T47D (cell line): Measurements from ENCODE around the gene PLAGL2.

Experiments used
- DNase-seq, 2 experiments: peaks; one replicate each; pipeline versions ENCODE4 v3.0.0 to v3.0.0-alpha.2; 2011 to 2012; ENCODE audit warnings: low read depth in 1 of 2, low spot score in 1 of 2
- JUND ChIP-seq: IDR thresholded peaks from 2 replicates; pipeline ENCODE4 v1.6.1; 2012; ENCODE audit warnings: low read depth
- in situ Hi-C: cut with HindIII; loops from 2 replicates; pipeline ENCODE4 v1.10.0; 2016; ENCODE audit warnings: low sequenced_read_pairs, low pct_unique_long_range_greater_than_20kb

The PLAGL2 gene

DNA sequence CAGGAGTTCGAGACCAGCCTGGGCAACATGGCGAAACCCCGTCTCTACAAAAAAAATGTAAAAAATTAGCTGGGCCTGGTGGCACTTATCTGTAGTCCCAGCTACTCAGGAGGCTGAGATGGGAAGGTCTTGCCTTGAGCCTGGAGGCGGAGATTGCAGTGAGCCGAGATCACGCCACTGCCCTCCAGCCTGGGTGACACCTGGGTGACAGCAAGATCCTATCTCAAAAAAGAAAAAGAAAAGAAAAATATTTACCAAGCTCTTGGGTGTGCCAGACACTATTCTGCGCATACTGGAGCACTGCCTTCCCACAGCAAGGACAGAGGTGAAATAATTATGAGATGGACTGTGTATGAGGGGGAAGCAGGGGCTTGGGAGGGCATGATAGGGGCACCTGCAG, 19.8 kb upstream of the PLAGL2 start:
- in situ Hi-C loops, result no loop called here
- TF ChIP-seq JUND, result no peak
- DNase-seq, result no peak

DNA sequence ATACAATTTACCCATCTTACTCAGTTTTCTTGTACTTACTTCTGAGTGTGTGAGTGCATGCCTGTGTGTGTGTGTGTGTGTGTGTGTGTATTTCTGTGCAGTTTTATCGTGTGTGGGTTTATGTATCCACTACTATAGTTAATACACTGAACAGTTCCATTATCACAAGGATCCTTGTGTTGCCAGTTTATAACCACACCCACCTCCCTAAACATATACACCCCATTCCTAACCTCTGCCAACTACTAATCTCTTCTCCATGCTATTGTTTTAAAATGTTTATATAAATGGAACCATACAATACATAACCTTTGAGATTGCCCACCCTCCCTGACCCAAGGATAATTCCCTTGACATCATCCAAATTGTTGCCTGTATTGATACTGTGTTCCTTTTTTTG, 18.8 kb upstream of the PLAGL2 start:
- in situ Hi-C loops, result no loop called here
- no peak for TF ChIP-seq JUND
- no peak for DNase-seq

DNA sequence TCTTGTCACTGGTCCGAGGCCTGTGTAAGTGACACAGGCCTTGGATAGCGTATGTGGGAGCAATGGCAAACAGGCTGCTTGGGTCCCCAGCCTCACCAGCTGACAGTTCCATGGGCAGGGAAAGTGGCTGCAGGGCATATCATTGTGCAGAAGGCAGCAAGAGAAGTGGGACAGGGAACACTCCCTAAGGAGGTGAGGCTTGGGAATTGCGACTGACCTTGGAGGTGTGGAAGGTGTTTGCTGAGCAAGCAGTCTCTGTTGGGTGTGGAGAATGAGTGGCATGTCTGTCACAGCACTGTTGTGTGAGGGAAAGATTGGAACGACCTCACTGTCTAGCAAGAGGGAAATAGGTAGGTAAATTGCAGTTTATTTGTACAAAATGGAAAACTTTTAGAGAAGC, 16.9 kb upstream of the PLAGL2 start:
- in situ Hi-C loops, result no loop called here
- no peak for TF ChIP-seq JUND

DNA sequence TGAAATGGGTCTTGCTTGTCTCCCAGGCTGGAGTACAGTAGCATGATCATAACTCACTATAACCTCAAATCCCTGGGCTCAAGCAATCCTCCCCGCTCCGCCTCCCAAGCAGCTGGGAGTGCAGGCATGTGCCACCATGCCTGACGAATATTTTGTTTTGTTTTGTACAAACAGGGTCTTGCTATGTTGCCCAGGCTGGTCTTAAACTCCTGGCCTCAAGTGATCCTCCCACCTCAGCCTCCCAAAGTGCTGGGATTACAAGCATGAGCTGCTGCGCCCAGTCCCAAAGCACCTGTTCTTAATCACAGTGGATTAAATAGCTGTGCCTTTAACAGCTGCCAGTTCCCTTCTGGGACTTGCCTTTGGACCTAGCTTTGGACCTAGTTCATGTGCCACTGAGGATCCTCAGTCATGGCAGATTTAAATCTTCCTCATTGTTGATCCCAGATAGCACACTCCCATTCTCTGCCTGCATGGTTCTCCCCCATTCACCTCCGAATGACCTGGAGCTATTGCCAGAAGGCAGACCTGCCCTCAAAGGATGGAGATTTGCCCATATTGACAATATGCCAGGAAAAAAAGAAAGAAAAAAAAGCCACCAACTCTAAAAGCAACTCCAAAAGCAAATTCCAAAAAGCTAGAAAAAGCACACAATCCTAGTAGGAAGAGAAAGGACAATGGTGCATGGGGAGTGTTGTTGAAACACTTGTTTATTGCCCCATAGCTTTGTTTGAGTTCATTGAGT, 10.8 kb upstream of the PLAGL2 start:
- TF ChIP-seq JUND, result no peak
- in situ Hi-C loops, result no loop called here
- DNase-seq, result no peak

More for the DNA sequence above, 16.9 kb upstream of the PLAGL2 start:
- no peak for DNase-seq

DNA sequence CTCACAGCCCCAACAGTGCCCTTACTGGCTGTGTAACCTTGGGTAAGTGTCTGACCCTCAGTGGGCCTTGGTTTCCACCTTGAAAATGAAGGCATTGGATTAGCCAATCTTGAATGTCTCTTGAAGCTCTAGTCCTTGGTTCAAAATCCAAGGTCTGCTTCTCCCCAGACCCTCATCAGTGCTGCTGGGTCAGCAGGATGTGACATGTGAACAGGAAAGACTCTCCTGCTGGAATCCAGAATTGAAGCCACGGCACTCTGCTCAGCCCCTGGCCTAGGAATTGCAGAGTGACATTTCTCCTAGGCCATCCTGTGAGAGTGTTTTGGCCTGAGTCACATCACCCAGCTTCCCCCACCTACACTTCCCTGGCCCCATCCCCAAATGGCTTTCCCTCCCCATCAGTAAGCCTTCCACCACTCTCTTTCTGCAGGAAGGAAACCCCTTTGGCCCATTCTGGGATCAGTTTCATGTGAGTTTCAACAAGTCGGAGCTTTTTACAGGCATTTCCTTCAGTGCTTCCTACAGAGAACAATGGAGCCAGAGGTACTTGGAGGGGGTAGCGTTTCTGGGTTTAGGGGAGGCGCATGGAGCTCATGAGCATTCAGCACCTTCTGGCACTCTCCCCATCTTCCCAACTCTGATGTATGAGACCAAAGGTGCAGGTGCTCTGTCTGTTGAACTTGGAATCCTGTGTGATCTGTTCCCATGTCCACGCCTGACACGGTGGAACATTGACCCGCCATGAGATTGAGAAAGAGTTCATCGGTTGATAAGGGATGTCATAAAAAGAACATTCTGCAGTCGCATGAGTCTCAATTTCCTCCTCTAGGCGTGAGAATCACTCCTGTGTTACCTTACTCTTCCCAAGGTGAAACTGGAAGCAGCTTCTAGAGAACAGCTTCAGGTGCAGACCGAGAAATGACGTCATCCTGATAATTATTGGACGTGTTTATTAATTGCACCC, 8.9 kb upstream of the PLAGL2 start:
- in situ Hi-C loops, result no loop called here
- no peak for DNase-seq
- no peak for TF ChIP-seq JUND

DNA sequence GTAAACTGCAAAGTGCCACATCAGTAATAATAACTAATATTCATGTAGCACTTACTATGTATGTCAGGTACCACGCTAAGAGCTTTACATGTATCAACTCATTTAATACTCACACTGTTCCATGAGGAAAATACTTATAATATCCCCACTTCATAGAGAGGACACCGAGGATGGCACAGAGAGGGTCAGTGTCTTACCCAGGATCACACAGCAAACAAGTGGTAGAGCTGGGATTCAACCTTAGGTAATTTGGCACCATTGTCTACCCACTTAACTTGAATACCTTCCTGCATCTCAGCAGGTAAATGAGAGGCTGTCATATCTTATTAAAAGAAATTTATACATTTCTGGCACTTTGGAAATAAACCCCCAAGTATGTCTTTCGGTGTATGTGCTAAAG, 8.2 kb upstream of the PLAGL2 start:
- in situ Hi-C loops, result no loop called here
- DNase-seq, result no peak

DNA sequence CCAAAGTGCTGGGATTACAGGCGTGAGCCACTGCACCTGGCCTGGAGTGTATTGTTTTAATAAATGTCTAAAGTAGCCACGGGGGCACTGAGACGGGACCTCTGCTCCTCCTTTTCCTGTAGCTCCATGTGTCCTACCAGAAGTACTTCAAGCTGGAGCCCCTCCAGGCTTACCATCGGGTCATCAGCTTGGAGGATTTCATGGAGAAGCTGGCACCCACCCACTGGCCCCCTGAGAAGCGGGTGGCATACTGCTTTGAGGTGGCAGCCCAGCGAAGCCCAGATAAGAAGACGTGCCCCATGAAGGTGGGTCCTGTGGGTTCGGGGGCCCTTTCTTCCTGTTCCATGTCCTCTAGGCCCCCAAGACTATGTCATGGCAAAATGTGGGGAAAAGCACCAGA, 7.6 kb upstream of the PLAGL2 start:
- no peak for DNase-seq
- no peak for TF ChIP-seq JUND
- in situ Hi-C loops, result no loop called here

More for the DNA sequence above, 8.2 kb upstream of the PLAGL2 start:
- TF ChIP-seq JUND, result no peak

DNA sequence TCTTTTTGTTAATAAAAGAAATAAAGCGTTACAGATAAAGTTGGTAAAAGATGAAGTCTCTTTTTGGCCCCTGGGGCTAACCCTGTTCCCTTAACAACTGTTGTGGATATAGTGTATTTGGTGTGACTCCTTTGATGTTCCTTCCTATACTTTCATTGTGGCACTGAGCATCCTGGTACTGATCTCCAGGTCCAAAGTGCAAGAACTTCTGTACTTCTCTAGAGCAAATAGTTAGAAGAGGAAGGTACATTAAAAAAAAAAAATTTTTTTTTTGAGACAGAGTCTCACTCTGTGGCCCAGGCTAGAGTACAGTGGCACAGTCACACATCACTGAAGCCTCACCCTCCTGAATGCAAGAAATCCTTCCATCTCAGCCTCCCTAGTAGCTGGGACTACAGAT, 6.3 kb upstream of the PLAGL2 start:
- no peak for TF ChIP-seq JUND
- in situ Hi-C loops, result no loop called here
- DNase-seq, result no peak

DNA sequence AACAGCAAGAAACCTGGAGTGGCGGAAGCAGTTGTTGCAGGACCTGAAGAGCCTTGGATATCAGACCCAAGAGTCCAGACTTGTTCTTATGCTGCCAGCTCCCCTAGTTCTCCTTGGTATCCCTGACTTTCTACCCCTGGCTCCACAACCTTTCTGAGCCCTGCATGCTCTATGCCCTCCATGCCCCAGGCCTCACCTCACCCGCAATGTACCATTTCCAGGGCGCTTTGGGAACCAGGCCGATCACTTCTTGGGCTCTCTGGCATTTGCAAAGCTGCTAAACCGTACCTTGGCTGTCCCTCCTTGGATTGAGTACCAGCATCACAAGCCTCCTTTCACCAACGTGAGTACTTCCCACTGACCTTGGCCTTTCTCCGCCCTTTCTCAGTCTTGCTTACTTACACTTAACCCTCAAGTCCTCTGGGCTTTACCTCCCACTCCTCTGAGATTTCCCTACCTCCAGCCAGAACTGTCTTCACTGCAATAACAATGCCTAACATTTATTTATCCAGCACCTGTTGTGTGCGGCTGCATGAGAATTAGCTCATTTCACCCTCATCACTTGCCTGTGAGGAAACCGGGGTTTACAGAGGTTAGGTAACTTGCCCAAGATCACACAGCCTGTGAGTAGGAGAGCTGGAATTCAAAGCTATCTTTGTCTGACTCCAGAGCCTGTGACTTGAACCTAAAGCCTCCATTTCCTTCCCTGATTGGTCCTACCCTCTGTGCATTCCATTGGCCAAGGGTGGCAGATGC, 2.5 kb upstream of the PLAGL2 start:
- DNase-seq, result no peak
- TF ChIP-seq JUND, result no peak
- in situ Hi-C loops, result no loop called here

DNA sequence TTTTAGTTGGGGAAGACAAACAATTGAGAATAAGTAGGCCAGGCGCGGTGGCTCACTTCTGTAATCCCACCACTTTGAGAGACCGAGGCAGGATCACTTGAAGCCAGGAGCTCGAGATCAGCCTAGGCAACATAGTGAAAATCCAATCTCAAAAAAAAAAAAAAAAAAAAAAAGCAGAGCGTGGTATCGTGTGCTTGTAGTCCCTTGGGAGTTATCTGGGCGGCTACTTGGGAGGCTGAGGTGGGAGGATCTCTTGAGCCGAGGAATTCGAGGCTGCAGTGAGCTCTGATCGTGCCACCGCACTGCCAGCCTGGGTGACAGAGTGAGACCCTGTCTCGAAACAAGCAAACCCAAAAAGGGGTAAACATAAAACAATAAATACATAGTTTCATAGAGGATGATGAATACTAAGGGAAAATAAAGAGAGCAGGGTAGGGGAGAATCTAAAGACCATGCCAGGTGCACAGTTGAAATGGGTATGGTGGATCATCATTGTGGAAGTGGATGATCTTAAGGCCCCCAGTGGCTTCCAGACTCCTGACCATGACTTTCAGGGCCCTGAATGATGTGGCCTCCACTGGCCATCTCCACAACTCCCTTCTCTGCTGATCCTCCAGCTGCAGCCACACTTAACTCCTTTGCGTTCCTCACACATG, 1.1 kb upstream of the PLAGL2 start:
- in situ Hi-C loops, result no loop called here
- DNase-seq, result no peak
- TF ChIP-seq JUND, result no peak

DNA sequence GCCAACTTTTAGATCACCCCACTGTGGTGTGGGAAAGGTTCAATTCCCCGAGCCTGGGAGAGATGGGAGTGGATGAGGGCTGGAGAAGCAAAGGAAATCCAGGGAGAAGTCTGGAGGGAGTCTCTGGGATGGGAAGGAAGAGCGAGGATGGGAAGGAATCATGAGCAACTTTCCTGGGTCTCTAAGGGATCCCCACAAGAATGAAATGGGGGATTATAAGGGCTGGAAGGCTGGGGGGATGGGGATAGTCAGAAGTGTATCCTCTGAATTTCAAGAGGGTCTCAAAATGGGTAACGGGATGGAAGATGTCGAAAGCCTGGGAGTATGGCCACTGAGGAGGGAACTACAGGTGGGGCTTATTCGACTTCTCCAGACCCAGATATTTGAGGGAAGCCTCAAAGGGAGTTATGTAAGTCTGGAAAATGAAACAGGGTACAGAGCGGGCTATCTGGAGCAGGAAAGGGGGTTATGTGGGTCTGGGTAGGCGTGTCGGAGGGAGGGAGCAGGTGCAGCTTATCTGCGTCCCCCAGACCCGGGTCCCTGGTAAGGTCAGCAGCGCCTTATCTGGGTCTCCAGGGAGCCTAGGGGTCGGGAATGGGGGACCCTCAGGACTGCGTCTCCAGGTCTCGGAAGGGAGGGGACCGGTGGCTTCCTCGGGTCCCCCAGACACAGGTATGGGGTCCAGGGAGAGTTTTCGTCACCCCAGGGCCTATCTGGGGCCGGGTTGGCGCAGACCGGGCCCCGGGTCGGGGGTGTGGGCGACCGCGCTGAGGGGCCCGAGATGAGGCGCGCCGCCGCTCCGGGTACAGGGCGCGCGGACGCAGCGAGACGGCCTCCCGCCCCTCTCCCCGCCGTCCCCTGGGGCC, 550 bp downstream of the PLAGL2 start:
- no peak for DNase-seq
- in situ Hi-C loops, result no loop called here
- TF ChIP-seq JUND, result no peak
